ENCODE measurements around the gene ZNF384. TPM values are rescaled to one million over a fixed set of nuclear protein-coding genes. Genes with fewer than 3 reads are reported as not detected.

Gene ZNF384
- 83.5 and 88.0 TPM in 2 replicates for total RNA-seq (2021)
- long read RNA-seq, transcript ZNF384-201 (10 exons, 3,266 nt), result major isoform, 7 of 178 reads
- long read RNA-seq, transcript ZNF384-202 (9 exons, 2,514 nt), result minor isoform, 5 of 178 reads
- long read RNA-seq, partial matches to known transcripts, result 38 of 178 reads
- long read RNA-seq, other reads (novel, unspliced or antisense), result 122 of 178 reads

DNA sequence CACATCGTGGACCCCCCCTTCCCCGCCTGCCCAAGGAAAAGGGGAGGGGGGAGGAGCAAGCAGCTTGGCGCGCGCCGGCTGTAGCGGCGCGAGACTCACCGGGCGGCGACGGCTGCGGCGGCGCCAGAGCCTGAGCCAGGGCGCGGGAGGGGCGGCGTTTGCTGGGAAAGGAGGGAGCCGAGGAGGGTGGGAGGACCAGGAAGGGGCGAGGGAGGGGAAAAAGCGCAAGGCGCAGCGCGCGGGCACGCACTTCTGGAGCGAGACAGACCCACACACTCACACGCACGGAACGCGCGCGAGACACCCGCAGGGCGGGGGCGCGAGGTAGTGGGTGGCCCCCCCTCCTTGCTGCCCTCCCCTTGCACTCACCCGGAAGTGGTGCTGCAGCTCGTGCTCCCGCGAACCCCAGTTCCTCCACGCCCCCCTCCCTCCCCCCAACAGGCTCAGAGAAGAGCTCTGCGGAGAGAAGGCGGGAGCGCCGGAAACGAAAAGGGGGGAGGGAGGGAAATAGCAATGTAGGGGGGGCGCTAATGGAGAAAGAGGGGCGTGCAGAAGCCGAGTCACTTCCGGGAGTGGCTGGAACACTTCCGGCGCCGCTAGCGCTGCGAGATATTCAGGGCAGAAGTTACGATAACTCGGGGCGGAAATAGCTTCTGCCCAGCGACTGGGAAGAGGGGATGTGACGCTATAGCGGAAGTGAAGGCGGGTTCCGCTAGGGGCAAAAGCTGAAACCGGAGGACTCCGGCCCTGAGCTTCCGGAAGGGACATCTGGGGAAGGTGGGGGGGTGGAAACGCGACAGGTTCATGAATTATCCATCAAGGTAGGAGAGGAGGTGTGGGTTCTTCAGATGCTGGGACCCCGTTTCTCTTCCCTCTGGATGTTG lies at the start of gene ZNF384:
TSS of gene ZNF384 (minus strand) at position 377 of the 884 bp plus-strand sequence. CDS start 9,855 bp downstream, outside the sequence.
- Histone ChIP-seq H2BK120ac (ENCODE audit: low read depth, low read length, poor library complexity, severe bottlenecking) (no peak within 1 kb of the TSS), H3K27me3 (ENCODE audit: insufficient read depth, low read length) (no peaks in the 10 kb centered on the region), H4K8ac (replicated peaks; ENCODE audit: insufficient read length, low read depth, low read length) (no peak within 1 kb of the TSS), H3K79me1 (ENCODE audit: insufficient read depth, low read depth, low read length, poor library complexity, severe bottlenecking) (peaks cover 3% of the 10 kb centered on the region), H3K56ac (ENCODE audit: insufficient read length, low read depth, low read length) (no peak within 1 kb of the TSS), H2BK20ac (ENCODE audit: low read depth, low read length, poor library complexity, severe bottlenecking) (no peak within 1 kb of the TSS), H2AK5ac (ENCODE audit: insufficient read length, low read length) (no peak within 1 kb of the TSS), H3K23me2 (ENCODE audit: insufficient read length, low read depth, low read length, poor library complexity, severe bottlenecking) (peaks cover 8% of the 10 kb centered on the region), H4K91ac (ENCODE audit: insufficient read length, low read depth, low read length) (no peak within 1 kb of the TSS), H3K27ac (ENCODE audit: insufficient read length, low read depth, low read length) (peak within 1 kb of the TSS; percentile 7), H3K18ac (ENCODE audit: insufficient read length, low read depth, low read length) (peak within 1 kb of the TSS; percentile 73), H3K4me2 (ENCODE audit: insufficient read depth, insufficient read length, low read length) (peak within 1 kb of the TSS; percentile 93), H2BK15ac (ENCODE audit: low read depth, low read length) (no peak within 1 kb of the TSS), H2BK5ac (ENCODE audit: insufficient read length, low read length) (no peak within 1 kb of the TSS), H2AFZ (ENCODE audit: low read length) (no peak within 1 kb of the TSS), H2BK12ac (ENCODE audit: insufficient read length, low read depth, low read length) (no peak within 1 kb of the TSS), H3T11ph (ENCODE audit: low read length) (no peak within 1 kb of the TSS), H3K14ac (ENCODE audit: insufficient read depth, low read length) (peak within 1 kb of the TSS; percentile 77), H4K5ac (ENCODE audit: insufficient read length, low read depth, low read length) (no peak within 1 kb of the TSS), H4K20me1 (ENCODE audit: control insufficient read depth, insufficient read depth, insufficient read length) (no peaks in the 10 kb centered on the region), H3K23ac (ENCODE audit: insufficient read length, low read depth, low read length) (no peak within 1 kb of the TSS), H3K9me3 (ENCODE audit: control insufficient read depth, low read depth, low read length) (no peaks in the 10 kb centered on the region), H3K4me1 (ENCODE audit: insufficient read depth, low read length) (no peaks in the 10 kb centered on the region), H3K9ac (ENCODE audit: extremely low read depth, insufficient read length, low read length) (peak within 1 kb of the TSS; percentile 72), H3K79me2 (ENCODE audit: insufficient read depth, low read length) (peaks cover 19% of the 10 kb centered on the region; the same call in 1 of the 2 replicates), H3K4ac (ENCODE audit: low read depth, low read length) (no peak within 1 kb of the TSS)
- Mint-ChIP-seq H3K36me3 (ENCODE audit: insufficient read depth in 1 of 3, low read depth in 3 of 3) (peaks cover 3 to 15% (median 7%) of the 10 kb centered on the region in 3 experiments; a peak in 4 of 7 replicates), H3K4me3 (peak within 1 kb of the TSS; percentile 94 to 97), H3K4me1 (peaks cover 14 to 27% of the 10 kb centered on the region in 2 experiments), H3K27ac (peak within 1 kb of the TSS; percentile 96 to 98 (median 97); a peak in 6 of 7 replicates), H3K27me3 (ENCODE audit: low read depth) (peaks cover 3% of the 10 kb centered on the region), H3K9me3 (no peaks in the 10 kb centered on the region)
- DNase-seq, result peak; percentile 100
- TF ChIP-seq, protein P1, sequence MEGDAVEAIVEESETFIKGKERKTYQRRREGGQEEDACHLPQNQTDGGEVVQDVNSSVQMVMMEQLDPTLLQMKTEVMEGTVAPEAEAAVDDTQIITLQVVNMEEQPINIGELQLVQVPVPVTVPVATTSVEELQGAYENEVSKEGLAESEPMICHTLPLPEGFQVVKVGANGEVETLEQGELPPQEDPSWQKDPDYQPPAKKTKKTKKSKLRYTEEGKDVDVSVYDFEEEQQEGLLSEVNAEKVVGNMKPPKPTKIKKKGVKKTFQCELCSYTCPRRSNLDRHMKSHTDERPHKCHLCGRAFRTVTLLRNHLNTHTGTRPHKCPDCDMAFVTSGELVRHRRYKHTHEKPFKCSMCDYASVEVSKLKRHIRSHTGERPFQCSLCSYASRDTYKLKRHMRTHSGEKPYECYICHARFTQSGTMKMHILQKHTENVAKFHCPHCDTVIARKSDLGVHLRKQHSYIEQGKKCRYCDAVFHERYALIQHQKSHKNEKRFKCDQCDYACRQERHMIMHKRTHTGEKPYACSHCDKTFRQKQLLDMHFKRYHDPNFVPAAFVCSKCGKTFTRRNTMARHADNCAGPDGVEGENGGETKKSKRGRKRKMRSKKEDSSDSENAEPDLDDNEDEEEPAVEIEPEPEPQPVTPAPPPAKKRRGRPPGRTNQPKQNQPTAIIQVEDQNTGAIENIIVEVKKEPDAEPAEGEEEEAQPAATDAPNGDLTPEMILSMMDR (conservative IDR thresholded peaks at IDR 0.05), result 0 out of 3 replicates have a peak, but pooled peaks have one; percentile 13
- WGBS (ENCODE audit: extremely low coverage, insufficient read length, low lambda C conversion rate), result no CpG with 5 or more reads among the region's 72 CpGs

All from H9 (cell line).